ENCODE measurements around the gene ZNF529. TPM values are rescaled to one million over a fixed set of nuclear protein-coding genes. Genes with fewer than 3 reads are reported as not detected.

The ZNF529 gene
- polyA plus RNA-seq, 3 donors: 1.1 to 2.7 (median 1.3) TPM

- TF ChIP-seq CTCF (IDR thresholded peaks at IDR 0.05): no peak
- Mint-ChIP-seq H3K9me3 (peaks cover 37 to 97% (median 92%) of the 10 kb centered on the region in 7 donors), H3K36me3 (no peaks in the 10 kb centered on the region), H3K27me3 (ENCODE audit: low read depth in 3 of 3) (peaks cover 0 to 3% (median 0%) of the 10 kb centered on the region in 3 donors), H3K4me3 (no peak overlapping the region), H3K27ac (no peak overlapping the region), H3K4me1 (no peaks in the 10 kb centered on the region)
- H3K36me3 ChIP-seq (replicated peaks in 1 of 2; ENCODE audit: control insufficient read depth in 1 of 2, insufficient read depth in 2 of 2, low read length in 2 of 2): no peaks in the 10 kb centered on the region
- H3K79me2 ChIP-seq (ENCODE audit: insufficient read depth, low read length): no peaks in the 10 kb centered on the region
- H4K20me1 ChIP-seq (ENCODE audit: insufficient read depth, low read length): no peaks in the 10 kb centered on the region
- peaks cover 89 to 90% of the 10 kb centered on the region in 2 donors for H3K9me3 ChIP-seq (replicated peaks in 1 of 2; ENCODE audit: control insufficient read depth in 1 of 2, insufficient read depth in 1 of 2, low read length in 2 of 2)
- H3K4me2 ChIP-seq (replicated peaks; ENCODE audit: extremely low read depth, low read length, poor library complexity, severe bottlenecking): no peak overlapping the region
- intact Hi-C loops (cut with micrococcal nuclease): no loop called here
- WGBS (ENCODE audit: insufficient coverage): no CpG with 5 or more reads among the region's 5 CpGs
- no peaks in the 10 kb centered on the region for H3K4me1 ChIP-seq (ENCODE audit: control insufficient read depth in 1 of 2, insufficient read depth in 2 of 2, low read length in 2 of 2)
- no peak overlapping the region for H3K9ac ChIP-seq (ENCODE audit: insufficient read depth, low read length, poor library complexity, severe bottlenecking)
- DNase-seq: no peak
- no peaks in the 10 kb centered on the region for H3K27me3 ChIP-seq (ENCODE audit: control insufficient read depth in 2 of 2, insufficient read depth in 2 of 2, low read length in 2 of 2)
- no peak overlapping the region for H3K4me3 ChIP-seq (replicated peaks in 1 of 3; ENCODE audit: low read depth in 2 of 3, low read length in 3 of 3)
- no peak overlapping the region for H2AFZ ChIP-seq (ENCODE audit: insufficient read depth, low read depth, low read length, poor library complexity, severe bottlenecking)
- H3K27ac ChIP-seq (ENCODE audit: low read depth in 1 of 2, low read length in 2 of 2): no peak overlapping the region
These were observed 71.1 kb downstream of the ZNF529 start for GRCh38 chr19:36501973-36502372.

- Mint-ChIP-seq H3K4me3 (no peak overlapping the region), H3K27me3 (ENCODE audit: low read depth in 3 of 3) (peaks cover 0 to 4% (median 0%) of the 10 kb centered on the region in 3 donors), H3K4me1 (no peaks in the 10 kb centered on the region), H3K27ac (no peak overlapping the region), H3K9me3 (peaks cover 29 to 94% (median 85%) of the 10 kb centered on the region in 7 donors), H3K36me3 (no peaks in the 10 kb centered on the region)
- intact Hi-C loops (cut with micrococcal nuclease): no loop called here
- H3K36me3 ChIP-seq (replicated peaks in 1 of 2; ENCODE audit: control insufficient read depth in 1 of 2, insufficient read depth in 2 of 2, low read length in 2 of 2): no peaks in the 10 kb centered on the region
- no peaks in the 10 kb centered on the region for H3K79me2 ChIP-seq (ENCODE audit: insufficient read depth, low read length)
- H3K9ac ChIP-seq (ENCODE audit: insufficient read depth, low read length, poor library complexity, severe bottlenecking): no peak overlapping the region
- no peak overlapping the region for H3K4me3 ChIP-seq (replicated peaks in 1 of 3; ENCODE audit: low read depth in 2 of 3, low read length in 3 of 3)
- H3K27ac ChIP-seq (ENCODE audit: low read depth in 1 of 2, low read length in 2 of 2): no peak overlapping the region
- H3K9me3 ChIP-seq (replicated peaks in 1 of 2; ENCODE audit: control insufficient read depth in 1 of 2, insufficient read depth in 1 of 2, low read length in 2 of 2): peaks cover 84% of the 10 kb centered on the region in 2 donors
- TF ChIP-seq CTCF (IDR thresholded peaks at IDR 0.05): no peak
- H3K4me1 ChIP-seq (ENCODE audit: control insufficient read depth in 1 of 2, insufficient read depth in 2 of 2, low read length in 2 of 2): no peaks in the 10 kb centered on the region
- H3K4me2 ChIP-seq (replicated peaks; ENCODE audit: extremely low read depth, low read length, poor library complexity, severe bottlenecking): no peak overlapping the region
- DNase-seq: no peak
- H2AFZ ChIP-seq (ENCODE audit: insufficient read depth, low read depth, low read length, poor library complexity, severe bottlenecking): no peak overlapping the region
- no peaks in the 10 kb centered on the region for H4K20me1 ChIP-seq (ENCODE audit: insufficient read depth, low read length)
- H3K27me3 ChIP-seq (ENCODE audit: control insufficient read depth in 2 of 2, insufficient read depth in 2 of 2, low read length in 2 of 2): no peaks in the 10 kb centered on the region
- 95% methylated on average over 8 of the region's 17 CpGs for WGBS (ENCODE audit: insufficient coverage)
These were observed 76.1 kb downstream of the ZNF529 start for GRCh38 chr19:36497001-36497400.

Other genes with a start within 250 kb of the ZNF529 start
- 1 to 10 TPM in 2 of 3 donors, under 1 TPM in 1; 0.72 to 1.9 (median 1.1) TPM for gene ZFP14, start 194.1 kb downstream of the ZNF529 start, polyA plus RNA-seq
- gene ZFP82, start 154.6 kb downstream of the ZNF529 start, polyA plus RNA-seq: under 1 TPM; 0.33 to 0.46 (median 0.45) TPM
- 1 to 10 TPM in 2 of 3 donors, under 1 TPM in 1; 0.95 to 3.9 (median 3.6) TPM for gene ZNF566, start 83.7 kb downstream of the ZNF529 start, polyA plus RNA-seq
- gene ZNF260, start 45.0 kb downstream of the ZNF529 start, polyA plus RNA-seq: 1 to 10 TPM in 2 of 3 donors, under 1 TPM in 1; 0.88 to 2.1 (median 1.2) TPM
- gene ZNF382, start 32.0 kb upstream of the ZNF529 start, polyA plus RNA-seq: under 1 TPM in 2 of 3 donors, not detected in 1; 0.37 to 0.63 TPM
- gene ZNF461, start 93.5 kb upstream of the ZNF529 start, polyA plus RNA-seq: 1 to 10 TPM in 2 of 3 donors, not detected in 1; 1.2 to 2.2 TPM
- gene ZNF567, start 114.3 kb upstream of the ZNF529 start, polyA plus RNA-seq: 1 to 10 TPM in 2 of 3 donors, under 1 TPM in 1; 0.84 to 1.7 (median 1.5) TPM
- gene ZNF850, start 199.5 kb upstream of the ZNF529 start, polyA plus RNA-seq: under 1 TPM; 0.02 to 0.15 (median 0.08) TPM

All from CD14-positive monocyte (primary cell).